ENCODE data around the gene KNCN.

The KNCN gene

DNA sequence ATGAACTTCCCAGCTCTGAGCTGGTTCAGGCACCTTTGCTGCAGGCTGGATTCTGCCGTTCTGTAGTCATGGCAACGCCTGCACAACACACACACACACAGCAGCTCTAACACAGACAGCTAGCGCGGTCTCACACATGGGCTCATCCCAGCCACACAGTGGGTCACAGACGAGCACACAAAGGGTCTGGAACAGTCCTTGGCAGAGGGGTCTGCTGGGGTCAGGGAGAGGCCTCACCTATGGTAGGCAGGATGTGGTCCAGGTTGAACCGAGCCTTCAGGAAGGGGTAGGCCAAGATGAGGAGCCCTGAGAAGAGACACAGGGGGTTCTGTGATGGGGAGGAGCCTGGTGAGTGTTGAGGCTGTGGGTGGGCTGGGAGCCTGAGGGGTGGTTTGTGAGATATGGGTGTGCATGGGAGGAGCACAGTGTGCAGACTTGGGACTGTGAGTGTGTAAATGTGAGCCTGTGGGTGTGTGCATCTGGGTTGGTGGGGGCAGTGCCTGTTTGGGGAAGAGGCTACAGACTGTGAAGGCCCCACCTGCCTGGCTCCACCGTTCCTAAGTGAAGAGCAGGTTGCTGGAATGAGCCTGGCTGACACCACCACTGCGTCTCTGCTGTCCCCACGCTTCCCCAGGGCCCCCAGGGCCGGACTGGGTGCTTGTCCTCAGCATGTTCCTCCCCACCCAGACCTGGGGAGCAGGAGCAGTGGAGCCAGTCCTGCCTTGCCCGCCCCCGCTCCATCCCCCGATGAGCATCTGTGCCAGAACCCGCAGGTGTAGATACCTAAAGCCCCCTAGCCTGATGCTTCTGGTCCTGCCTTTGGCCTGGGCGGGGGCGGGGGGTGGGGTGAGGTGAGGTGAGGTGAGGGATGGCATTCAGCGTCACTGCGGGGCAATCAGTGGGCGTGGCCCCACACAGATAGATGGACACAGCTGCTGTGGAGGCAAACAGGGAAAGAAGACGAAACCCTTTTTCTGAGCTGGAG, 1.5 kb downstream of the KNCN start:
- no peak for DNase-seq (ENCODE audit: extremely low spot score)
- no peak for TF ChIP-seq NFRKB (IDR thresholded peaks at IDR 0.05)
- no peak for TF ChIP-seq FOXA1 (IDR thresholded peaks at IDR 0.05)
- no peak for TF ChIP-seq TARDBP (IDR thresholded peaks at IDR 0.05)
- no peak for TF ChIP-seq FOXM1 (IDR thresholded peaks at IDR 0.05; ENCODE audit: borderline replicate concordance)
- ChIA-PET POLR2A (interaction anchor here (0.9 kb wide), 1 partner anchor 54 kb away, joined by 4 read pairs; the partner anchor contains the start of gene MKNK1), CTCF (interaction anchor here (0.6 kb wide), 1 partner anchor 175 kb away, joined by 3 read pairs; no protein-coding TSS in a partner anchor)

DNA sequence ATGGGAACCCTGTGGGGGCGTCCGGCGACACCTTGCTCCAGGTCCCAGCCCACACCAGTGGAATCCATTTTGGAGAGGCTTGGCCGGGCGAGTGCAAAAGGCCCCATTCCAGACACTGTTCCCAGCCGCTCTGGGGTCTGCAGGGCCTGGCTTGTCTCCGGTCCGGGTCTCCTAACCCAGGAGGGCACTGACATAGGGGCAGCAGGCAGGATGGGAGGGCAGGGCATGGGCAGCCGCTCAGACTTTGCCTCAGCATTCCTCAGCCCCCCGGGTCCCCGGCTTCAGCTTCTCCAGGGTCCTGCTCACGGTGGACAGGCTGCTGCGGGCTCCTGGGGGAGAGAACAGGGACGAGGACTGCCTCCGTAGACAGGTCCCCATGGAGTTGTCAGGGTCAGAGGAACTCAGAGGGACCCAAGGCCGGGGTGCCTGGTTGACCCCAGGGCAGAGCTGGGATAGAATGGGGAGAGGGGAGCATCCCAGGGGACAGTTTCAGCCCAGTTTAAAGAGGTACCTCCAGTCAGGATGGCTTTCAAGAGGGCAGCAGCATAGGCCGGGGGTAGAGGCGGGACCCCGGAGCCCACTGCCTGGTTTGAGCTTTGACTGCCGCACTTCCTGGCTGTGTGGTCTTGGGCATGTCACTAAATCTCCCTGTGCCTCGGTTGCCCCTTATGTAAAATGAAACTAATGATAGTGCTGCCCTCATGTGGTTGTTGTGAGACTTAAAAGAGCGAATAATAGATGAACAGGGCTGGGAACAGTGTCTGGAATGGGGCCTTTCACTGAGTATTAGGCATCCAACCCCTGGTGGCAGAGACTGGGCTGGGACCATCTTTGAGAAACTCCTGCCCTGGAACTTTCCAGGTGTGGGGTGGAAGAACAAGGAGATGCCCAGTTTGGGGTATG, 3.7 kb downstream of the KNCN start:
- POLR2A ChIA-PET = no interaction called here
- CTCF ChIA-PET = interaction anchor here (0.7 to 1.8 kb wide), 9 partner anchors 13 to 106 kb away, joined by 3 to 11 read pairs (median 4); partner anchors contain the start of gene MKNK1
- TF ChIP-seq L3MBTL2 (conservative IDR thresholded peaks at IDR 0.05) (no peak), ELF4 (IDR thresholded peaks at IDR 0.05) (no peak), ZNF384 (IDR thresholded peaks at IDR 0.05) (no peak), CTBP1 (IDR thresholded peaks at IDR 0.05; ENCODE audit: borderline replicate concordance) (no peak)
- peak; percentile 59 for DNase-seq (ENCODE audit: extremely low spot score)

DNA sequence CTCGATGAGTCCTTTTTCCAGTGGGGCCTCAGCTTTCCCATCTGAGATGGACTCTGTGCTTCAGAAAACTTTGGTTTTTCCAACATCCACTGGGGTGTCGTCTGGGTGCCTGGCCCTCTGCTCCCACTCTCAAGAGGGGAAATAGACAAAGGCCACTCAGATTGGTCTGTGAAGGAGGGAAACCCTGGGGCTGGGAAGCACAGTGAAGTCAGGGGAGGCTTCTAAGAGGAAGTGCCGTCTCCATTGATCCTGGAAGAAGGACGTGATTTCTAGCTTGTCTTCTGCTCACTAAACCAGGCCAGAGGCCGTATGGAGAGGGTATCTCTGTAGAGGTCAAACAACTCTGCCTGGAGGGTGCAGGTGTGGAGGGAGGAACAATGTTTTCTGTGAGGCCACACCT, 5.2 kb downstream of the KNCN start:
- DNase-seq (ENCODE audit: extremely low spot score) = no peak
- POLR2A ChIA-PET = interaction anchor here (1.2 kb wide), 1 partner anchor 57 kb away, joined by 3 read pairs; no protein-coding TSS in a partner anchor
- CTCF ChIA-PET = interaction anchor here (0.6 to 2.2 kb wide), 6 partner anchors 11 to 140 kb away, joined by 3 to 9 read pairs (median 4); a partner anchor contains a TSS
- TF ChIP-seq BHLHE40 (IDR thresholded peaks at IDR 0.05; ENCODE audit: borderline replicate concordance) = no peak
- TF ChIP-seq ELF4 (IDR thresholded peaks at IDR 0.05) = no peak
- TF ChIP-seq TARDBP (IDR thresholded peaks at IDR 0.05) = no peak
- TF ChIP-seq ZNF384 (IDR thresholded peaks at IDR 0.05) = no peak
- no peak for TF ChIP-seq HDGF (IDR thresholded peaks at IDR 0.05; ENCODE audit: borderline replicate concordance)
- no peak for TF ChIP-seq NFRKB (IDR thresholded peaks at IDR 0.05)
- TF ChIP-seq CTBP1 (IDR thresholded peaks at IDR 0.05; ENCODE audit: borderline replicate concordance) = no peak
- TF ChIP-seq, protein P1, sequence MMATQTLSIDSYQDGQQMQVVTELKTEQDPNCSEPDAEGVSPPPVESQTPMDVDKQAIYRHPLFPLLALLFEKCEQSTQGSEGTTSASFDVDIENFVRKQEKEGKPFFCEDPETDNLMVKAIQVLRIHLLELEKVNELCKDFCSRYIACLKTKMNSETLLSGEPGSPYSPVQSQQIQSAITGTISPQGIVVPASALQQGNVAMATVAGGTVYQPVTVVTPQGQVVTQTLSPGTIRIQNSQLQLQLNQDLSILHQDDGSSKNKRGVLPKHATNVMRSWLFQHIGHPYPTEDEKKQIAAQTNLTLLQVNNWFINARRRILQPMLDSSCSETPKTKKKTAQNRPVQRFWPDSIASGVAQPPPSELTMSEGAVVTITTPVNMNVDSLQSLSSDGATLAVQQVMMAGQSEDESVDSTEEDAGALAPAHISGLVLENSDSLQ (IDR thresholded peaks at IDR 0.05) = no peak

DNA sequence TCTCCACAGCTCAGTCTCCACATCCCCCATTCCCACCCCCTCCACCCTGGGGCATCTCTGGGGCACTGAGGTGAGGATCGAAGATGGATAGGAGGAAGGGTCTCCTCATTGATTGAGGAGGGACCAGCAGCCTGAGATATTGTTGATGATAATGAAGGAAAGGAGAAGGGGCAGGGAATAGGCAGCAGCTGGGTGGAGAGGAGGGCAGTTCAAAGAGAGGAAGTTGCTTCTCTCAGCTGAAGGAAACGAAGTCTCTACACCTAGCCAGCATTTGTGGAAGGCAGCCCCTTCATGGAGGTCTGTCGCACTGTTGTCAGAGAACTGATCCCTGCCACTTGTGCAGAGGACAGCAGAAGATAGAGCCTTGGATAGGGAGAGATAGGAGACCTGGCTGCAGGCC, 5.7 kb downstream of the KNCN start:
- POLR2A ChIA-PET = interaction anchor here (1.2 kb wide), 1 partner anchor 57 kb away, joined by 3 read pairs; no protein-coding TSS in a partner anchor
- TF ChIP-seq SP1 (IDR thresholded peaks at IDR 0.05) (no peak), FOXA1 (IDR thresholded peaks at IDR 0.05) (no peak), FOXM1 (IDR thresholded peaks at IDR 0.05; ENCODE audit: borderline replicate concordance) (no peak), ZNF384 (IDR thresholded peaks at IDR 0.05) (no peak), BHLHE40 (IDR thresholded peaks at IDR 0.05; ENCODE audit: borderline replicate concordance) (no peak), NFRKB (IDR thresholded peaks at IDR 0.05) (no peak), TARDBP (IDR thresholded peaks at IDR 0.05) (no peak), HDGF (IDR thresholded peaks at IDR 0.05; ENCODE audit: borderline replicate concordance) (no peak), CTBP1 (IDR thresholded peaks at IDR 0.05; ENCODE audit: borderline replicate concordance) (no peak), LEF1 (IDR thresholded peaks at IDR 0.05; ENCODE audit: borderline replicate concordance) (no peak)
- TF ChIP-seq, protein P1 (IDR thresholded peaks at IDR 0.05) = no peak
- CTCF ChIA-PET = interaction anchor here (0.6 to 2.2 kb wide), 5 partner anchors 11 to 139 kb away, joined by 3 to 9 read pairs (median 4); a partner anchor contains a TSS
- DNase-seq (ENCODE audit: extremely low spot score) = no peak

DNA sequence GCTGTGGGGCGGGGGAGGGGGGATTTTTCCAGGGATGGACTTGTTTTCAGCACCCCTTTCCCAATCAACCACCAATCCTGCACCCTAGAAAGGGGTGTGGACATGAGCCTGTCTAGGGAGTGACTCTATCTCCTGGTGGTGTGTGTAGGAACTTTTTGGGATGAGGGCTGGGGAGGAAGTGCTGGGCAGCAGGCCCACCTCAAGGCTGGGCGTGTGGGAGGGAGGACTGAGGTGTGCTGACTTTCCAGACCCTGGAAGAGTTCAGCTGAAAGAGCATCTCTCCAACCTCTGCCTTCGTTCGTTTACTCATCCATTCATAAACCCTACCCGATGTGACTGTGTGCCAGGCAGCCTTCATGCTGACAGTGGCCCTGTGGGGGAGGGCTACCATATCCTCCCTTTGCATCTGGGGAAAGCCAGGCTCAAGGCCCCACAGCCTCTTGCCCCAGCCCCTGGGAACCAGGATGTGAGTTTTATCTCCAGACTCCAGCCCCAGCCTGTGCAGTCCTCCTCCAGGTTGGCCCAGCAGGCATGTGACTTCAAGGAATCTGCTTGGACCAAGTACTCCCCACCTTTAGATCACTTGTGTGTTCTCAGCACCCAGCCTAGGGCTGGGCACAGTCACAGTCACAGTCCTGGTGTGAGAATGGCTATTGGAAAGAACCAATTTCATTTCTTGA, 6.7 kb downstream of the KNCN start:
- POLR2A ChIA-PET = no interaction called here
- CTCF ChIA-PET = interaction anchor here (0.6 to 2.2 kb wide), 2 partner anchors 98 to 110 kb away, joined by 4 to 9 read pairs; no protein-coding TSS in a partner anchor
- DNase-seq (ENCODE audit: extremely low spot score) = no peak
- TF ChIP-seq FOXA1 (IDR thresholded peaks at IDR 0.05) = no peak
- TF ChIP-seq, protein P1 (IDR thresholded peaks at IDR 0.05) = no peak
- no peak for TF ChIP-seq TARDBP (IDR thresholded peaks at IDR 0.05)
- no peak for TF ChIP-seq LEF1 (IDR thresholded peaks at IDR 0.05; ENCODE audit: borderline replicate concordance)
- no peak for TF ChIP-seq ELF4 (IDR thresholded peaks at IDR 0.05)
- no peak for TF ChIP-seq ZNF384 (IDR thresholded peaks at IDR 0.05)
- no peak for TF ChIP-seq SUZ12 (IDR thresholded peaks at IDR 0.05)
- no peak for TF ChIP-seq FOXK2 (IDR thresholded peaks at IDR 0.05)
- TF ChIP-seq HDGF (IDR thresholded peaks at IDR 0.05; ENCODE audit: borderline replicate concordance) = no peak
- no peak for TF ChIP-seq FOXM1 (IDR thresholded peaks at IDR 0.05; ENCODE audit: borderline replicate concordance)
- TF ChIP-seq CTBP1 (IDR thresholded peaks at IDR 0.05; ENCODE audit: borderline replicate concordance) = no peak
- TF ChIP-seq ARNT (IDR thresholded peaks at IDR 0.05) = no peak
- no peak for TF ChIP-seq L3MBTL2 (conservative IDR thresholded peaks at IDR 0.05)
- TF ChIP-seq BHLHE40 (IDR thresholded peaks at IDR 0.05; ENCODE audit: borderline replicate concordance) = no peak
- no peak for TF ChIP-seq NFRKB (IDR thresholded peaks at IDR 0.05)
- no peak for TF ChIP-seq SP1 (IDR thresholded peaks at IDR 0.05)

Data from HEK293T (cell line).